NB4 (cell line): ENCODE measurements around the gene PCSK5.

Experiments used
- CTCF ChIP-seq: IDR thresholded peaks from one replicate; pipeline ENCODE4 v1.5.1; 2012; ENCODE audit warnings: low read depth, low read length
- MAX ChIP-seq: IDR thresholded peaks from 2 replicates; pipeline ENCODE4 v1.6.1; 2011; ENCODE audit warnings: low read depth, low read length

GRCh38 chr9:76269789-76270188, 379.3 kb downstream of the PCSK5 start:
- TF ChIP-seq MAX (no peak), CTCF (no peak)
